Endometrium (tissue), 2 donors: ENCODE results near the gene ICOSLG.
"Not testable (repeated sequence)": the region's sequence is repeated elsewhere in the genome, so short reads cannot be mapped to it uniquely, and the experiment has no call there.

Experiments used
- FAIRE-seq: peaks from 2 replicates; lab custom pipeline; 2012; peaks lifted over from hg19 to GRCh38; lab: Jason Lieb, UNC
- donor health status: control.
- donor health status: control.

The ICOSLG gene, protein sequence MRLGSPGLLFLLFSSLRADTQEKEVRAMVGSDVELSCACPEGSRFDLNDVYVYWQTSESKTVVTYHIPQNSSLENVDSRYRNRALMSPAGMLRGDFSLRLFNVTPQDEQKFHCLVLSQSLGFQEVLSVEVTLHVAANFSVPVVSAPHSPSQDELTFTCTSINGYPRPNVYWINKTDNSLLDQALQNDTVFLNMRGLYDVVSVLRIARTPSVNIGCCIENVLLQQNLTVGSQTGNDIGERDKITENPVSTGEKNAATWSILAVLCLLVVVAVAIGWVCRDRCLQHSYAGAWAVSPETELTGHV

GRCh38 chr21:44240842-44241241 lies at the start of gene ICOSLG:
Gene ICOSLG, minus strand, starts transcription at chr21:44240943. Its CDS starts 126 bp downstream, at chr21:44240817.
- FAIRE-seq: not testable (repeated sequence)

GRCh38 chr21:44289381-44290010 lies 48.8 kb upstream of the ICOSLG start:
- no peak for FAIRE-seq

DNA sequence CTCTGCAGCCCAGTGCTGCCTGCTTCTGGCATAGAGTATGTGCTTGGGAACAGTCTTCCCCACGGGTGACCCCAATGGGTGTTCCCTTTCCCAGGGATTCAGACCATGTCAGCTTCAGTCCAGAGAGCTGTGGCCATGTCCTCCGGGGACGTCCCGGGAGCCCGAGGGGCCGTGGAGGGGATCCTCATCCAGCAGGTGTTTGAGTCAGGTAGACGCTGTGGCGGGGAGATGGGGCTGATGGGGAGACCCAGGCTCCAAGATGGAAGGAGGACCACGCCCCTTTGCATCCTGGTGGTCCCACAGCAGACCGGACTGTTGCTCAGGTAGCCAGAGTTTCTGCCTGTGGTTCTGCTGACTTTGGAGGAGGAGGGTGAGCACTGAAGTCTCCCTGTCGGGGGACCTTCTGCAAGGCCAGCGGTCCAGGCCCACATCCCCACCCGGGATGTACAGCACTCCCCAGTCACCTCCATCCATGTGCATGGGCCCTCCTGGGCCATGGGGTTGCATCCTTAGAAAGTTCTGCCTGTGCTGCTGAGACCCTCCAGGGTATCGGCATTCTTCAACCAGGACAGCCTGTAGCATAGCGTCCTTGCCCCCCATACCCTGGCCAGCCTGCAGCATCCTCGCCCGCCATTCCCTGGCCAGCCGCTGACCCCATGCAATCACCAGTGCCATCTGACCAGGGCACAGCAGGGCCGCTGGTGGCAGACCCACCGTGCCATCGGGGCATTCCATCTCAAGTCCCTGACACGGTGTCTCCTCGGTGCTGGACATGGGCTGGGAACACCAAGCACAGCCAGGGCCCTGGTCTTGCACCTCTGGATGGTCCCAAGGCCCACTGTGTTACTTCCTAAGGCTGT lies 47.7 kb upstream of the ICOSLG start:
- FAIRE-seq: no peak

DNA sequence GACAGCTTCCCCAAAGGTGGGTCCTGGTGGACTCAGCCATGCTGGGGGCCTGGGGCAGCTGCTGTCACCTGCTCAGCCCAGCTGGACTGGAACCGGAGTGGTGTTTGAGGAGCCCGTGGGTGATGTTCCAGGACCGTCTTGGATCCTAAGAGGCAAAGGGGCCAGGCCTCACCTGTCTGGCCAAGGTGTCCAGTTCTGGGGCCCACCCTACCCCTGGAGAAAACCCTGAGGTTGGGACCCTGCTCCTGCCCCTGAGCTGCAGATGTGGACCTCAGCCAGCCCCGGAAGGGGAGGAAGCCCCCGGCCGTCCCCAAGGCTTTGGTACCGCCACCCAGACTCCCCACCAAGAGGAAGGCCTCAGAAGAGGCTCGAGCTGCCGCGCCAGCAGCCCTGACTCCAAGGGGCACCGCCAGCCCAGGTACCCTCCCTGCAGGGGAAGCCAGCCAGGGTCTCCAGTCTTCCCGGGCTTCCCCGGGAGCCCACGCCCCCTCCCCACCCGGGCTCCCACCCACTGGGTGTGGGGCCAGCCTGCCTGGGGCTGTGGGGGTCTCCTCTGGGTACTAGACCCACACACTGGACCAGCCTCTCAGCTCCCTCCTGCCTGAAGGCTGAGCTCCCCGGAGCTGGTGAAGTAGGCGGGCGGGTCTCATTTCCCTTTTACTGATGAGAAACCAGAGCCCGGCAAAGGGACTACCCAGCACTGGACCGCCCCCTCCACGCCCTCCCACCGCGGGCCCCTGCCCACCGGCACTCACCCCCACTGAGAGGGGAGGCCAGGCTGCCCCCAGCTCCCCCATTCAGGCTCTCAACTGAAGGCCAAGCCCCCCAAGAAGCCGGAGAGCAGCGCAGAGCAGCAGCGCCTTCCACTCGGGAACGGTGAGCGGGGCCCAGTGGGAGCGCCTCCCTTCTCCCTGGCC lies 46.2 kb upstream of the ICOSLG start:
- FAIRE-seq: no peak

GRCh38 chr21:44286086-44286715 lies 45.5 kb upstream of the ICOSLG start:
- FAIRE-seq: no peak

DNA sequence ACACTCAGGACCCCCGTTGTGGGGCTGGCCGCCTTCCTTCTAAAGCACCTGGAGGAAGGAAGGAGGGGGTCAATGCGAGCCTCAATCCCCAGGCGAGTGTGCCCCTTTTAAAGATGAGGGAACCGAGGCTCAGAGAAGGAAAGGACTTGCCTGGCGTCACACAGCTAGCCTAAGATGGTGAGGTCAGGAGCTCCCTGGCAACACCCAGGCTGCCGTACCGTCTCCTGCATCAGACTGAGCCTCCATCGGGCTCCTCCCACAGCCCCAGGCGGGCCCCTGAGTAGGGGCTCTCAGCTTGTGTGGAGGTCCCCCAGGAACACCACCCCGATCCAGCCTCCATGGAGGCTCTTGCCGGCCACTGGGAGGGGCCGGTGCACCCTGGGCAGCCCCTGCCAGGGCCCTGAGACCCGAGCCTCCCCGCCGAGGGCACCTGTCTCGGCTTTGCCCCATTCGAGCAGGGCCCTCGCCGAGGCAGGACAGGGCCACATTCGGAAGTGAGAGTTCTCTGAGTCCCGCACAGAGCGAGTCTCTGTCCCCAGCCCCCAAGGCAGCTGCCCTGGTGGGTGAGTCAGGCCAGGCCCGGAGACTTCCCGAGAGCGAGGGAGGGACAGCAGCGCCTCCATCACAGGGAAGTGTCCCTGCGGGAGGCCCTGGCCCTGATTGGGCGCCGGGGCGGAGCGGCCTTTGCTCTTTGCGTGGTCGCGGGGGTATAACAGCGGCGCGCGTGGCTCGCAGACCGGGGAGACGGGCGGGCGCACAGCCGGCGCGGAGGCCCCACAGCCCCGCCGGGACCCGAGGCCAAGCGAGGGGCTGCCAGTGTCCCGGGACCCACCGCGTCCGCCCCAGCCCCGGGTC lies 44.6 kb upstream of the ICOSLG start, which contains the start of gene AIRE:
Gene AIRE (plus strand): TSS at position 739 of the 855 bp plus-strand sequence. CDS start 131 bp downstream, outside the sequence.
- FAIRE-seq: no peak

GRCh38 chr21:44283948-44284347 lies 43.2 kb upstream of the ICOSLG start:
- FAIRE-seq: no peak

DNA sequence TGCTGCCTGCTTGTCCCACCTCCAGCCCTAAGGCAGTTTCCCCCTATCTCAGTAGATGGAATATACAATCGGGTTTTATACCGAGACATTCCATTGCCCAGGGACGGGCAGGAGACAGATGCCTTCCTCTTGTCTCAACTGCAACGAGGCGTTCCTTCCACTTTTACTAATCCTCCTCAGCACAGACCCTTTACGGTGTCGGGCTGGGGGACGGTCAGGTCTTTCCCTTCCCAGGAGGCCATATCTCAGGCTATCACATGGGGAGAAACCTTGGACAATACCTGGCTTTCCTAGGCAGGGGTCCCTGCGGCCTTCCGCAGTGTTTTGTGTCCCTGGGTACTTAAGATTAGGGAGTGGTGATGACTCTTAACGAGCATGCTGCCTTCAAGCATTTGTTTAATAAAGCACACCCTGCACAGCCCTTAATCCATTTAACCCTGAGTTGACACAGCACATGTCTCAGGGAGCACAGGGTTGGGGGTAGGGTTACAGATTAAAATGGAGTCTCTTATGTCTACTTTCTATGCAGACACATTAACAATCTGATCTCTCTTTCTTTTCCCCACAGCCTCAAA lies 42.6 kb upstream of the ICOSLG start:
- FAIRE-seq: not testable (repeated sequence)

DNA sequence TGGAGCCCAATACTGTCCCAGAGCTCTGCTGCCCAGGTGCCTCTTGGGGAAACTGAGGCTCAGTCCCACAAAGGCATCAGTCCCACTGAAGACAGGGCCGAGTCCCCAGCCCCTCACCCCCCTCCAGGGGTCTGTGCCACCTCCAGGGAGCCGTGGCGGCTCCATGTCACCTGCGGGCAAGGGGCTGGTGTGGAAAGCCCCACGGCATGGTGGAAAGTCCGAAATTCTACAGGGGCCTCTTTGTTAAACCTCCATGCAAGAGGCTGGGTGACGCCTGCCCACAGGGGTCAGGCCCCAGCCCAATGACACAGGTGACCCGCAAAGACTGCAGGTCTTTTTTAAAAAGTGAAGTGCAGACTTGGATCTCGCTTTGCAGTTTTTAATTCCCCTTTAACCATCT lies 41.6 kb upstream of the ICOSLG start:
- no peak for FAIRE-seq

GRCh38 chr21:44281801-44282200 lies 41.1 kb upstream of the ICOSLG start:
- FAIRE-seq: no peak

GRCh38 chr21:44279354-44280260 lies 38.9 kb upstream of the ICOSLG start:
- FAIRE-seq: no peak

DNA sequence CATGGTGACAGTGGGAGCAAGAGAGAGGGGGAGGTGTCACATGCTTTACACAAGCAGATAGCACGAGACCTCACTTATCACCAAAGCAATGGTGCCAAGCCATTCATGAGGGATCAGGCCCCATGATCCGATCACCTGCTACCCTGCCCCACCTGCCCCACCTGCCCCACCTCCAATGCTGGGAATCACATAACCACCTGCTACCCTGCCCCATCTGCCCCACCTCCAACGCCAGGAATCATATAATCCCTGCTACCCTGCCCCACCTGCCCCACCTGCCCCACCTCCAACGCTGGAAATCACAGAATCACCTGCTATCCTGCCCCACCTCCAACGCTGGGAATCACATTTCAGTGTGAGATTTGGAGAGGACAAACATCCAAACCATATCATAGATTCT lies 34.3 kb upstream of the ICOSLG start:
- FAIRE-seq: no peak

DNA sequence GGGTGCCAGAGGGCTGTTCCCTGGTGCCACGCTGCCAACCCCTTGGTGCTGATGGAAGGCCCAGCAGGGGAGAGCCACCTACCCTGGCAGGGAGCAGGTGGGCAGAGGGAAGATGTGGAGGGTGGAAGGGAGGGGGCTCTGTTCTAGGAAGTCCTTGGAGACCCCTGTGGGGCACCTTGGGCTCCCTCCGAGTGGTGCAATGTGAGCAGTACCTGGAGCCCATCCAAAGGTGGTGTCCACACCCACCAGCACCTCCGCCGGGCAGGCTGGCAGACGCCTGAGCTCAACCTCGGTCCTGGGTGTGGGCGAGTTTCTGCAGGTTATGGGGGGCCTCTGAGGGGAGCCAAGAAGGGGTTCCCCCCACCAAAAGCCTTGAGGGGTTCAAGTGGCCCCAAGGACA lies 32.3 kb upstream of the ICOSLG start:
- no peak for FAIRE-seq

DNA sequence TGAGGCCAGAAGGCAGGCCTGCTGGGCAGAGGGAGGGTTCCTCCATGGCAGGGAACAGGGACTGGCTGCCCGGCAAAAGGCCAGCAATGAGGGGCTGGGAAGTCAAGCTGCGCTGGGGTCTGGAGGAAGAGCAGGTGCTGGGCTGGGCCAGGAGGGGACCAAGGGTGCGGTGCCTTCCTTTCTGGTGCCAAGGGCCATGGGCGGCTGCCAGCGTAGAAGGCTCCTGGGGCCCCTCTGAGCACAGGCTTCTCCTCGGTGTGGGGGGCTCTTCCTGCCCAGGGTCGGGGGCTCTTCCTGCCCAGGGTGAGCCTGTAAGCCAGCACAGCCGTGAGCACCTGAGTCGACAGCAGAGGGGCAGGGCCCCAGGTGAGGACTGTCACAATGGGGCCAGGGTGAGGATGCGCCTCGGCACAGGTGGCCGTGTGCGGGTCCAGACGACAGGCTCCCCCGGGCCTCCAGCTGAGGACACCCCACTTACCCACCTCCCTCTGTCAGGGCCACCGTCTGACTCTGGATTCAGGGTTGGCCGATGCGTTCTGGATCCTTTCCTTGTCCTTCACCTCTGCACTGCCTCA lies 31.6 kb upstream of the ICOSLG start:
- no peak for FAIRE-seq

DNA sequence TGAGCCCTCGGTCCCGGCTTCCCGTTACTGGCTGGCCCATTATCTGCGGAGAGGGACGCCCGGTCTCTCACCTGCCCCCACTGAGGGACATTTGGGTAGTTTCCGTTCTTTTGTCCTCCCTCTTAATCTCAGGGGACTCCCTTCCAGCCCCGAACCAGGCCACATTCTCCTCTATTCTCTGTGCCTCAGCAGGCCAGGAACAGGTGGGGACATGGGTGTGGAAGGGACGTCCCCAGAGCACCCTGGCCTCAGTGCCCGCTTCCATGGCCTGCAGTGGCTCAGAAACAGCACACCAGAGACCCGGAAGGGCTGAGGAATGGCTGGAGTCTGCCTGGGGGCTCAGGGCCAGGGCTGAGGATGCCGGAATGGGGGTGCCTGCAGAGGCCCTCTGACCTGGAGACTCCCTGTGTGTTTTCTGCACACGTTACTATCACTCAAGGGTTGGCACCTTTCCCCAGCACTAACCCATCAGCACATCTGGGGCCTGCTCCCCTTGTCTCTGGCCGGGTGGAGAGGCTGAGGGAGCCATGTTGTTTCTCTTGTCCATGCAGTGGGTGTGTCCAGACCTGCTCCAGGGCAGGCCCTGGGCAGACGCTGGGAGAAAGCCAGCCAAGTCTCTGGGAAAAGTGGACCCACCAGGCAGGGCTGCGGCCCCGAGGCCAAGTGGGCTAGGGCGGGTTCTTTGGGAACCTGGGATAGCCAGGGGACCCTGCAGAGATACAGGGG lies 31.0 kb upstream of the ICOSLG start:
- no peak for FAIRE-seq

GRCh38 chr21:44269090-44269489 lies 28.3 kb upstream of the ICOSLG start:
- FAIRE-seq: no peak

DNA sequence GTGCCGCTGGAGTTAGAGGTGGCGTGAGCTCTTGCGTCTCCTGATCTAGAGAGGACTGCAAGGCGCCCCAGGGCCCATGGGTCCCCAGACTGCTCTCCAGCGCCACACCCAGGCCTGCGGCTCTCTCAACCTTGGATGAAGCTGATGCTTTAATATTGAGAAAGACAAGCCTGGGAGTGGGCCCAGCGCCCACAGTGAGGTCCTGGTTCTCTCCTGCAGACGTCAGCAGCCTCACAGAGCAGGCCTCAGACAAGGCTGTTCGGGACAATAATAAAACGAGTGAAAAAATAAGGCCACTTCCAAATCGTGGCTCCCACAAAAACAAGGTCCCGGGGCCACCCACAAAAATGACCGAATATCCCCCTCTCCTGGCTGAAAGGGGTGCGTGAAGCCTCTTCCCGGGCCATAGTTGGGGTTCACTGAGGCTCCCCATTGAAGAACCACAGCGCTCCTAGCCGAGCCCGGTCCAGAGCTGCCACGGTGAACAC lies 27.0 kb upstream of the ICOSLG start:
- no peak for FAIRE-seq
